IgD-negative memory B cell (primary cell): ENCODE results near the gene PARD3B. TPM values are rescaled to one million over a fixed set of nuclear protein-coding genes. Genes with fewer than 3 reads are reported as not detected.

Experiments
- H3K27ac Mint-ChIP-seq, 3 donors: one replicate each; pipeline ENCODE4 v1.8.0; 2020 to 2022; ENCODE audit warnings: mild to moderate bottlenecking in 3 of 3, mixed read lengths in 3 of 3, moderate library complexity in 1 of 3
- H3K27me3 Mint-ChIP-seq: one replicate; pipeline ENCODE4 v1.8.0; 2021; ENCODE audit warnings: mixed read lengths
- H3K36me3 Mint-ChIP-seq: one replicate; pipeline ENCODE4 v1.8.0; 2020; ENCODE audit warnings: mild to moderate bottlenecking, mixed read lengths
- H3K4me1 Mint-ChIP-seq, 3 donors: one replicate each; pipeline ENCODE4 v1.8.0; 2020 to 2022; ENCODE audit warnings: mixed read lengths in 3 of 3, mild to moderate bottlenecking in 1 of 3
- H3K4me3 Mint-ChIP-seq, 4 donors: one replicate each; pipeline ENCODE4 v1.8.0; 2020 to 2022; ENCODE audit warnings: mild to moderate bottlenecking in 4 of 4, mixed read lengths in 4 of 4, moderate library complexity in 3 of 4
- H3K9me3 Mint-ChIP-seq, 3 donors: one replicate each; pipeline ENCODE4 v1.8.0; 2020 to 2021; ENCODE audit warnings: mixed read lengths in 3 of 3, mild to moderate bottlenecking in 1 of 3
- polyA plus RNA-seq: library from polyadenylated mRNA; unstranded; fragments of 300-500 nt; fragmentation: Illumina TruSeq; gene quantifications from one replicate; pipeline ENCODE4 v1.2.3, GENCODE V29; 2021

Gene PARD3B
- polyA plus RNA-seq, 1 donor from 2014 or later, result 0.04 TPM

DNA sequence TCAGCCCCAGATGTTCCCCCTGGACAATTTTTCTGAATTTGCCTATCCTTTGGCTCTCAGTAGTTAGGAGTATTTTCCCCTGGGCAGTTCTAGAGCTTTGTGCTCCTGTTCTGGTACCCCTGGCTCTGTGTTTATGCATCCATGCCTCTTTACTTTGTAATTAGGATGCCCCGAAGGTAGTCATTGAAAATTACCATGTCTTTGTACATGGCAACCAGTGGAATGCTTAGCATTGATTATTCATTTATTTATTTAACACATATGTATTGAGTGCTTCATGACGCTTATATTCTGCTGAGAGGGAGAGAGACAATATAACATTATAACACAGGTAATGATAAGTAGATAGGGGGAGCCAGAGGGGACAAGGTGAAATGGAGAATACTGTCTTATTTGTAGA, 346.5 kb downstream of the PARD3B start:
- Mint-ChIP-seq H3K36me3 (no peaks in the 10 kb centered on the region), H3K9me3 (no peaks in the 10 kb centered on the region), H3K27me3 (no peaks in the 10 kb centered on the region), H3K27ac (no peak overlapping the region), H3K4me3 (no peak overlapping the region), H3K4me1 (no peaks in the 10 kb centered on the region)

- Mint-ChIP-seq H3K4me1 (no peaks in the 10 kb centered on the region), H3K9me3 (no peaks in the 10 kb centered on the region), H3K27me3 (no peaks in the 10 kb centered on the region), H3K4me3 (no peak overlapping the region), H3K36me3 (no peaks in the 10 kb centered on the region), H3K27ac (no peak overlapping the region)
These were observed 347.4 kb downstream of the PARD3B start for GRCh38 chr2:204892506-204893255.

GRCh38 chr2:204896146-204896545, 350.9 kb downstream of the PARD3B start:
- Mint-ChIP-seq H3K27me3 (no peaks in the 10 kb centered on the region), H3K4me3 (no peak overlapping the region), H3K27ac (no peak overlapping the region), H3K9me3 (peaks cover 2 to 9% (median 7%) of the 10 kb centered on the region in 3 donors), H3K4me1 (no peaks in the 10 kb centered on the region), H3K36me3 (no peaks in the 10 kb centered on the region)

DNA sequence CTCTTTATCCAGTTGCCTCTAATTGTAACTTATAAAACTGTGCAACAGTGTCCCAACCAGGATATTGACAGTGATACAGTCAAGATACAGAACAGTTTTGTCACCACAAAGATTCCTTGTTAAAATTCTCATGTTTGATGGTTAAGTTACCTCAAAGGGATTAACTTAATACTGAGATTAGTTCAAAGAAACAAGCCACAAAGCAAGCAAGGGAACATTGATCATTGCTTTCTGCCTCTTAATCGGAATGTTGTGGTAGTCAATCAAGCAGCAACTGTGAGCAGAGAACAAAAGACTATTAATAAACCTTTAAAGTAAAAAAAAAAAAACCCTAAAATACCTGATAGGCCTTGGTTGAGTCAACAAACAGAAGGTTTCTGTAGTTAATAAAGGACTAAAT, 352.3 kb downstream of the PARD3B start:
- Mint-ChIP-seq H3K27me3 (no peaks in the 10 kb centered on the region), H3K9me3 (peaks cover 2 to 9% (median 7%) of the 10 kb centered on the region in 3 donors), H3K36me3 (peaks cover 2% of the 10 kb centered on the region), H3K4me1 (no peaks in the 10 kb centered on the region), H3K27ac (no peak overlapping the region), H3K4me3 (no peak overlapping the region)

GRCh38 chr2:204898928-204899640, 353.8 kb downstream of the PARD3B start:
- H3K27ac Mint-ChIP-seq, result no peak overlapping the region
- H3K4me3 Mint-ChIP-seq, result peak overlapping the region in 1 of 4 donors; percentile 58
- peaks cover 2% of the 10 kb centered on the region for H3K36me3 Mint-ChIP-seq
- H3K4me1 Mint-ChIP-seq, result no peaks in the 10 kb centered on the region
- H3K27me3 Mint-ChIP-seq, result no peaks in the 10 kb centered on the region
- peaks cover 2 to 9% (median 7%) of the 10 kb centered on the region in 3 donors for H3K9me3 Mint-ChIP-seq

- peak overlapping the region in 1 of 4 donors; percentile 26 for H3K4me3 Mint-ChIP-seq
- H3K9me3 Mint-ChIP-seq, result peaks cover 2 to 9% (median 7%) of the 10 kb centered on the region in 3 donors
- no peaks in the 10 kb centered on the region for H3K27me3 Mint-ChIP-seq
- H3K36me3 Mint-ChIP-seq, result peaks cover 2% of the 10 kb centered on the region
- no peak overlapping the region for H3K27ac Mint-ChIP-seq
- H3K4me1 Mint-ChIP-seq, result no peaks in the 10 kb centered on the region
These were observed 354.7 kb downstream of the PARD3B start for GRCh38 chr2:204899983-204900382.

- H3K4me3 Mint-ChIP-seq, result no peak overlapping the region
- no peaks in the 10 kb centered on the region for H3K4me1 Mint-ChIP-seq
- peaks cover 2 to 9% (median 7%) of the 10 kb centered on the region in 3 donors for H3K9me3 Mint-ChIP-seq
- H3K27ac Mint-ChIP-seq, result no peak overlapping the region
- no peaks in the 10 kb centered on the region for H3K27me3 Mint-ChIP-seq
- H3K36me3 Mint-ChIP-seq, result peaks cover 2% of the 10 kb centered on the region
These were observed 355.2 kb downstream of the PARD3B start for GRCh38 chr2:204900487-204900886.

DNA sequence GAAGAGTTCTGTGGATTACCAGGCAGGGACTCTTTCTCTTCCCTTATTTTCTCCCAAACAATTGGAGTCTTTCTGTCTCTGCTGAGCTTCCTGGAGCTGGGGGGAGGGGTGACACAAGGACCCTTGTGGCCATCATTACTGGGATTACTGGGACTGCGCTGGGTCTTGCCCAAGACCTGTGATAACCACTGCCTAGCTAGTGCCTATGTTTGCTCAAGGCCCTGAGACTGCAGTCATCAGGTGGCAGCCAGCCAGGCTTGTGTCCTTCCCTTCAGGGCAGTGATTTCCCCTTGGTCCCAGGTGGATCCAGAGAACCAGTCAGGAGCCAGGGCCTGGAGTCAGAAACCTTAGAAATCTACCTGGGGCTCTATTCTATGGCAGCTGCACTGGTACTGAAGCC, 355.6 kb downstream of the PARD3B start:
- Mint-ChIP-seq H3K9me3 (peaks cover 2 to 9% (median 7%) of the 10 kb centered on the region in 3 donors), H3K4me1 (no peaks in the 10 kb centered on the region), H3K27me3 (no peaks in the 10 kb centered on the region), H3K4me3 (no peak overlapping the region), H3K27ac (no peak overlapping the region), H3K36me3 (peaks cover 2% of the 10 kb centered on the region)

DNA sequence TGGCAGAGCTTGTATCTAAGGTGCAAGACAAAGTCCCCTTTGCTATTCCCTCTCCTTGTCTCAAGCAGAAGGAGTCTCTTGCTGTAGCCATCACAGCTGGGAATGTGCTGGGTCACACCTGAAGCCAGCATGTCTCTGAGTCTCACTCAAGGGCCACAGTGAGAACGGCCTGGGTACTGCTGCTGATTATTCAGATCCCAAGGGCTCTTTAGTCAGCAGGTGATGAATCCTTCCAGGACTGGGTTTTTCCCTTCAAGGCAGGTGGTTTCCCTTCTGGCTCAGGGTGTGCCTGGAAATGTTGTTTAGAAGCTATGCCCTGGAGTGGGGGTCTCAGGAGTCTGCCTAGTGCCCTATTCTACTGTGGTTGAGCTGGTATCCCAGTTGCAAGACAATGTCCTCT, 356.3 kb downstream of the PARD3B start:
- Mint-ChIP-seq H3K36me3 (peaks cover 2% of the 10 kb centered on the region), H3K4me3 (no peak overlapping the region), H3K27me3 (no peaks in the 10 kb centered on the region), H3K27ac (no peak overlapping the region), H3K4me1 (no peaks in the 10 kb centered on the region), H3K9me3 (peaks cover 2 to 9% (median 7%) of the 10 kb centered on the region in 3 donors)

GRCh38 chr2:204909791-204910190, 364.5 kb downstream of the PARD3B start:
- H3K4me1 Mint-ChIP-seq, result no peaks in the 10 kb centered on the region
- no peak overlapping the region for H3K27ac Mint-ChIP-seq
- no peak overlapping the region for H3K4me3 Mint-ChIP-seq
- H3K9me3 Mint-ChIP-seq, result peaks cover 0 to 2% (median 0%) of the 10 kb centered on the region in 3 donors
- no peaks in the 10 kb centered on the region for H3K27me3 Mint-ChIP-seq
- H3K36me3 Mint-ChIP-seq, result no peaks in the 10 kb centered on the region

DNA sequence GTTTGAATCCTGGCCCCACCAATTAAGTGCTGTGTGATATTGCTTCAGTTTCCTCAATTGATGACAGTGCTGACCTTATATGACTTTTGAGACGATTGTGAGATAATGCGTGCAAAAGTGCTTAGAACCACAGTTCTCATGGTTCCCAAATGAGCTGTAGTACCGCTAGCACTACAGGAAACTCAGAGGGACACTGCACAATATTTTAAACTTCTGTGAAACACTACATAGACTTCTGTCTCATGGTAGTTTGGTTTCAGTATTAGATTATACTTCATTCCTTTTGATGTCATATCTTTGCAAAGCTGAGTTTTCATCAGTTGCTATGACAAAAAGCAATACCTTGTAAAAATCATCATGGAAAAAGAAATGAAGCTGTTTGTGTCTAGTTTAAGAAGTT, 368.0 kb downstream of the PARD3B start:
- no peaks in the 10 kb centered on the region for H3K27me3 Mint-ChIP-seq
- no peaks in the 10 kb centered on the region for H3K4me1 Mint-ChIP-seq
- no peaks in the 10 kb centered on the region for H3K36me3 Mint-ChIP-seq
- peaks cover 0 to under 1% (median 0%) of the 10 kb centered on the region in 3 donors for H3K9me3 Mint-ChIP-seq
- H3K4me3 Mint-ChIP-seq, result no peak overlapping the region
- H3K27ac Mint-ChIP-seq, result no peak overlapping the region

DNA sequence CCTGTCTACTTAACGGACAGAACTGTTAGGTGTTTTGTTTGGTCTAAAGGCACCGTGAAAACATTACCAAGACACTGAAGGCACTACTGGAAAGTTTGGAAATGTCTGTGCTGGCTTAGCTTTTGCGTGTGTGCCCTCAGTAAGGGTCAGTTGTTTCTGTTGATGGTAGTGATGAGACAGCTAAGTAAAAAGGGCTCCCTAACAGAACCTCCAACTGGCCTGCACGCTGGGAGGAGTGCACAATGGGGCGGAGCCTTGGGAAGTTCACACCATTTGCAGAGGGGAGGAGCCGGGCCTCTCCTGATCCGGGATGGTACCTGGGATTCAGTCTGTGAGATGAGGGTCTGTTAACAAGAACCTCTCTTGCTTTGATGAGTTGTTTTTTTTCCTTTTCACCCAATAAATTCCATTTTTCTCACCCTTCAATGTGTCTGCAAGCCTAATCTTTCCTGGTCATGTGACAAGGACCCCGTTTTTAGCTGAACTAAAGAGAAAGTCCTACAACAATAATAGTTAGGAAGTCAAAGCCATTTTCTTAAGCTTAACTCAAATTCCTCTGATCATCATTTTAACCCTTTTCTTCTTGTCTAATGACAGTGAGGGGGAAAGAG, 368.7 kb downstream of the PARD3B start:
- no peak overlapping the region for H3K27ac Mint-ChIP-seq
- no peaks in the 10 kb centered on the region for H3K4me1 Mint-ChIP-seq
- no peaks in the 10 kb centered on the region for H3K9me3 Mint-ChIP-seq
- no peak overlapping the region for H3K4me3 Mint-ChIP-seq
- no peaks in the 10 kb centered on the region for H3K27me3 Mint-ChIP-seq
- H3K36me3 Mint-ChIP-seq, result no peaks in the 10 kb centered on the region

- Mint-ChIP-seq H3K9me3 (no peaks in the 10 kb centered on the region), H3K4me3 (no peak overlapping the region), H3K4me1 (no peaks in the 10 kb centered on the region), H3K36me3 (no peaks in the 10 kb centered on the region), H3K27ac (no peak overlapping the region), H3K27me3 (no peaks in the 10 kb centered on the region)
These were observed 369.4 kb downstream of the PARD3B start for GRCh38 chr2:204914708-204915107.

DNA sequence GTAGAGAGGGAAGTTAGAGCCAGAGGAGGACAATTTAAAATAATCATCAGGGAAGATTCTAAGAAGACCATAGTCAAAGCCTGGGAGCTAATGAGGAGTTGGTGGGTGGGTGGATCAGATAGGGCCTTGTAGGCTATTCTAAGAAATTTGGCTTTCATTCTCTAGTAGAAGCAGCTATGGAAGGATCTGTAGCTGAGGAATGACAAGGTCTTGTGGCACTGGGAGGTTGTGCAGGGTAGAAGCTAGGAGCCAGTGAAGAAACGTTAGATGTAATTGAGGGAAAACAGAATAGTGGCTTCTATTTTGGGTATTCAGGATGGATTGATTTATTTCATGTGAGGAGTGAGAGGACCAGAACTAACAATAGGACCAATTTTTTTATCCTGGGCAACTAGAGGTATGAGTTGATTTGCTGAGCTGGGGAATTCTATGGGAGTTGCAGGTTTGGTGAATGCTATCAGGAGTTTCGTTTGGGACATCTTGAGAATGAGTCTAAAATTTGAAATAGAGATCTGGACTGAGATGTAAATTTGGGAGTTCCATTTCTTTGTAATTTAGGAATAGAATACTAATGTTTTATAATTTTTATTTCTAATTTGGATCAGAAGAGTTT, 371.9 kb downstream of the PARD3B start:
- Mint-ChIP-seq H3K27me3 (no peaks in the 10 kb centered on the region), H3K4me1 (no peaks in the 10 kb centered on the region), H3K36me3 (no peaks in the 10 kb centered on the region), H3K27ac (no peak overlapping the region), H3K4me3 (no peak overlapping the region), H3K9me3 (no peaks in the 10 kb centered on the region)

DNA sequence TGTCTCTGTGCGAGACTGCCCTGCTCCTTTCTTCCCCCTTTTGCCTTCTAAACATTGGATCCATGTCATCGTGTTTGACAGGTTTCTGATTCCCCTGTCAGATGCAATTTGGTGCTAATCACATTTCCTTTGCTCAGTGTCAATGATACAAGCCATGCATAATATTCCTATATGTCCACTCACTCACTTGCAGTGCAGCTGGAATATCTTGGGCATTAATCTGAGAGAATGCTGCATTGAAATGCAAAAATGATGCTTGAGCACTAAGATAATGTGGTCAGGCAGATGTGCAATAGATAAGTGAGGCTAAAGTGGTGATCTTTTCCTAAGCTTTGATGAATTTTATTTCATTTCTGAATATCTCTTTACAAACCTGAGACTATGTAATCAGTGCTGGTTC, 375.5 kb downstream of the PARD3B start:
- Mint-ChIP-seq H3K27ac (no peak overlapping the region), H3K4me1 (no peaks in the 10 kb centered on the region)

More for the DNA sequence above, 375.5 kb downstream of the PARD3B start:
- Mint-ChIP-seq H3K36me3 (no peaks in the 10 kb centered on the region), H3K4me3 (no peak overlapping the region), H3K9me3 (no peaks in the 10 kb centered on the region), H3K27me3 (no peaks in the 10 kb centered on the region)
